Body of pancreas (tissue), 4 donors: ENCODE data around the gene DCXR.

Experiments
- POLR2A ChIP-seq, 3 donors: fragments of 450-650 bp; IDR thresholded peaks; one replicate each; pipeline ENCODE4 v1.6.1; 2016; ENCODE audit warnings: antibody characterized with exemption in 3 of 3, mild to moderate bottlenecking in 2 of 3
- TF ChIP-seq, protein P1 (sequence below), 7 experiments: fragments of 450-650 bp in 4 of 7; fragments of 200-600 bp in 3 of 7; sonication (generic) in 3 of 7; IDR thresholded peaks; one replicate each; pipeline ENCODE4 v1.5.1; 2016 to 2019; ENCODE audit warnings: antibody characterized with exemption in 7 of 7

DNA sequence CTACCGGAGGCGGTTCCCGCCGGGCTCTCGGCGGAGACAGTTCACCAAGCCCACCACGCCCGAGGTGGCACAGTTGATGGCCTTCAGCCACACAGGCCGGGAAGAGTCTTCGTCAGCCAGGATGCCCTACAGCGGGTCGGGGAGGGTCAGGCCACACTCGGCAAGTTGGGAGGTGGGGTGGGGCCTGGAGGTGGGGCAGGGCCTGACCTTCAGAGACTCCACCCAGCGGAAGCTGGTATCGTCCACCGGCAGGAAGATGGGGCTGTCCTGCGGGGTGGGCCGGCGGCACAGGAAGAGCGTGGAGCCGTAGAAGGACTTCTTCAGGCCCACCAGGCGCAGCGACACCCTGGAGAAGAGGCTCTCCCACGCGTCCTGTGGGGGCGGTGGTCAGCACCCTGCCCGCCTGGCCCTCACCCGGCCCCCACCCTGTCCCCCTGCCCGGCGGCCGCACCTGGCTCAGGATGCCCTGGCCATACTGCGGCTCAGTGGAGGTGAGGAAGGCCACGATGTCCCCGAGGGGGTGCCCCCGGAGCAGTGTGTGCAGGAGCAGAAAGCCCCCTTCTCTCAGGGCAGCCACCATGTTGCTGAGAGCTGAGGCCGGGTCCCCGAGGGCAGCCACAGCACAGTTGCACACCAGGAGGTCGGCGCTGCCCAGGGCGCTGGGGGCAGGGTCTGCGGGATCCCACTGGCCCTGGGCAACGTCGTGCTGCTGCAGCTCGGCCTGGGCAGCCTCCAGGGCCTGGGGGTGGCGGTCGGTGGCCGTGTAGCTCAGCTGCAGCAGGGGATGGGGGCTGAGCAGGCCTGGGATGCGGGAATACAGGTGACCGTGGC lies 47.7 kb upstream of the DCXR start:
- TF ChIP-seq, protein P1, sequence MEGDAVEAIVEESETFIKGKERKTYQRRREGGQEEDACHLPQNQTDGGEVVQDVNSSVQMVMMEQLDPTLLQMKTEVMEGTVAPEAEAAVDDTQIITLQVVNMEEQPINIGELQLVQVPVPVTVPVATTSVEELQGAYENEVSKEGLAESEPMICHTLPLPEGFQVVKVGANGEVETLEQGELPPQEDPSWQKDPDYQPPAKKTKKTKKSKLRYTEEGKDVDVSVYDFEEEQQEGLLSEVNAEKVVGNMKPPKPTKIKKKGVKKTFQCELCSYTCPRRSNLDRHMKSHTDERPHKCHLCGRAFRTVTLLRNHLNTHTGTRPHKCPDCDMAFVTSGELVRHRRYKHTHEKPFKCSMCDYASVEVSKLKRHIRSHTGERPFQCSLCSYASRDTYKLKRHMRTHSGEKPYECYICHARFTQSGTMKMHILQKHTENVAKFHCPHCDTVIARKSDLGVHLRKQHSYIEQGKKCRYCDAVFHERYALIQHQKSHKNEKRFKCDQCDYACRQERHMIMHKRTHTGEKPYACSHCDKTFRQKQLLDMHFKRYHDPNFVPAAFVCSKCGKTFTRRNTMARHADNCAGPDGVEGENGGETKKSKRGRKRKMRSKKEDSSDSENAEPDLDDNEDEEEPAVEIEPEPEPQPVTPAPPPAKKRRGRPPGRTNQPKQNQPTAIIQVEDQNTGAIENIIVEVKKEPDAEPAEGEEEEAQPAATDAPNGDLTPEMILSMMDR (IDR thresholded peaks at IDR 0.05): no peak
- no peak for TF ChIP-seq POLR2A (IDR thresholded peaks at IDR 0.05)
